Measurements from ENCODE around the gene PLSCR5.

DNA sequence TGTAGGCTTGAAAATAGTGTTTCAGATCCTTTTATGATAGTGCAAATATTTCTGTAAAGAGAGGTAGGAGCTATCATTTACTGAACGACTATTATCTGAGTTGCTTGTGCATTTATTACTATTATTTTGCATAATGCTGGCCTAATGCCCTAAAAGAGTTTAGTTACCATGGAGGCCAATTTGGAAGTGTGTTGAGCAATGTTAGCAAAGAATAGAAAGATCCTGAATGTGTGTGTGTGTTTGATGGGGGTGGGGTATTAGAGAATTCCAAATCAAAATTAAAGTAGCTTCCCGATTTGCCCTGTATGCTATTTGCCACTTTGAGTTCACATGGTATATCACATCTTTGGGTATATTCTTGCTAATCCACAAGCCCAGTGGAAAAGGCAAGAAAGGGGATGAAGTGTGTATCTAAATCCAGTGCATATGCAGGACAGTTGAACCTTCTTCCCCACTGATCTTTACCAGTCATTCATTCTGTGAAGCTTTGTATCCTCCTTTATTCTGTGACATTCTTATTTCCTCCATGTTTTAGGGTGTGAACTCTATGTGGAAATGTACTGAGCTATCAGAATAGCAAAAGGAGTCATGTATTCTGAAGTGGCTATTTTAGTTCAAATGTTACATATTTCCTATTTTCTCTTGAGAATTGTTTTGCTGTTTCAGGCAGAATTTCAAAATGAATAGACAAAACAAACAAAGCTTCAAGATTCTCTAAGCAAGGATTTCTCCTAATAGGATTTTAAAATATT lies 45.7 kb upstream of the PLSCR5 start:
- TF ChIP-seq, protein P1, sequence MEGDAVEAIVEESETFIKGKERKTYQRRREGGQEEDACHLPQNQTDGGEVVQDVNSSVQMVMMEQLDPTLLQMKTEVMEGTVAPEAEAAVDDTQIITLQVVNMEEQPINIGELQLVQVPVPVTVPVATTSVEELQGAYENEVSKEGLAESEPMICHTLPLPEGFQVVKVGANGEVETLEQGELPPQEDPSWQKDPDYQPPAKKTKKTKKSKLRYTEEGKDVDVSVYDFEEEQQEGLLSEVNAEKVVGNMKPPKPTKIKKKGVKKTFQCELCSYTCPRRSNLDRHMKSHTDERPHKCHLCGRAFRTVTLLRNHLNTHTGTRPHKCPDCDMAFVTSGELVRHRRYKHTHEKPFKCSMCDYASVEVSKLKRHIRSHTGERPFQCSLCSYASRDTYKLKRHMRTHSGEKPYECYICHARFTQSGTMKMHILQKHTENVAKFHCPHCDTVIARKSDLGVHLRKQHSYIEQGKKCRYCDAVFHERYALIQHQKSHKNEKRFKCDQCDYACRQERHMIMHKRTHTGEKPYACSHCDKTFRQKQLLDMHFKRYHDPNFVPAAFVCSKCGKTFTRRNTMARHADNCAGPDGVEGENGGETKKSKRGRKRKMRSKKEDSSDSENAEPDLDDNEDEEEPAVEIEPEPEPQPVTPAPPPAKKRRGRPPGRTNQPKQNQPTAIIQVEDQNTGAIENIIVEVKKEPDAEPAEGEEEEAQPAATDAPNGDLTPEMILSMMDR (IDR thresholded peaks at IDR 0.05): no peak
- TF ChIP-seq EP300 (IDR thresholded peaks at IDR 0.05; ENCODE audit: low read depth) (no peak), POLR2AphosphoS5 (IDR thresholded peaks at IDR 0.05) (no peak), POLR2A (IDR thresholded peaks at IDR 0.05) (no peak)

Data from transverse colon (tissue), 4 donors.